Calu3 (cell line): ENCODE data around the gene CAMK1D. TPM values are rescaled to one million over a fixed set of nuclear protein-coding genes. Genes with fewer than 3 reads are reported as not detected.

ENCODE experiments used
- BruUV-seq: library from RNA; stranded (reverse); fragments of 400-500 nt; replicated peaks from 2 replicates; lab custom pipeline; 2021; lab: Mats Ljungman, UMichigan
- CTCF ChIA-PET: fragments of 300-600 bp; sonication (Branson Sonifier 250); formaldehyde crosslinking; loops from one replicate; lab custom pipeline; 2022; ENCODE audit warnings: antibody characterized with exemption; lab: Charles Lee
- DNase-seq: peaks from one replicate; pipeline ENCODE4 v3.0.0; 2022
- H3K27ac Mint-ChIP-seq: one replicate; pipeline ENCODE4 v1.8.0; 2022; ENCODE audit warnings: mixed read lengths; ENCODE audit not compliant: unreplicated experiment
- H3K27me3 Mint-ChIP-seq: one replicate; pipeline ENCODE4 v1.8.0; 2022; ENCODE audit warnings: mixed read lengths; ENCODE audit not compliant: unreplicated experiment
- H3K36me3 Mint-ChIP-seq: one replicate; pipeline ENCODE4 v1.8.0; 2022; ENCODE audit warnings: mild to moderate bottlenecking, moderate library complexity, mixed read lengths; ENCODE audit not compliant: insufficient read depth, unreplicated experiment
- H3K4me1 Mint-ChIP-seq: one replicate; pipeline ENCODE4 v1.8.0; 2022; ENCODE audit warnings: mild to moderate bottlenecking, low read depth, mixed read lengths; ENCODE audit not compliant: unreplicated experiment
- H3K4me3 Mint-ChIP-seq: one replicate; pipeline ENCODE4 v1.8.0; 2022; ENCODE audit warnings: mild to moderate bottlenecking, low read depth, moderate library complexity, mixed read lengths; ENCODE audit not compliant: unreplicated experiment
- H3K9me3 Mint-ChIP-seq: one replicate; pipeline ENCODE4 v1.8.0; 2022; ENCODE audit warnings: low read depth, mixed read lengths; ENCODE audit not compliant: unreplicated experiment
- CTCF ChIP-seq: fragments of 200-600 bp; IDR thresholded peaks from one replicate; pipeline ENCODE4 v1.8.0; 2022; ENCODE audit warnings: antibody characterized with exemption; ENCODE audit not compliant: unreplicated experiment
- intact Hi-C: fragments of 100-400 bp; cut with micrococcal nuclease; formaldehyde crosslinking; loops from one replicate; pipeline ENCODE4 v1.10.0; 2022; ENCODE audit not compliant: unreplicated experiment
- total RNA-seq: library from RNA; stranded (reverse); gene quantifications from 2 replicates; pipeline ENCODE4 v1.2.3, GENCODE V29; 2022

CAMK1D gene
- total RNA-seq, 1 experiment from 2014 or later = 2.6 TPM

- Mint-ChIP-seq H3K27me3 (peaks cover 40% of the 10 kb centered on the region), H3K4me1 (peaks cover under 1% of the 10 kb centered on the region), H3K9me3 (no peaks in the 10 kb centered on the region), H3K4me3 (no peak overlapping the region), H3K27ac (no peak overlapping the region), H3K36me3 (no peaks in the 10 kb centered on the region)
- no TSS peak for BruUV-seq
- TF ChIP-seq CTCF = no peak
- DNase-seq = no peak
- intact Hi-C loops = no loop called here
- CTCF ChIA-PET = no interaction called here
Measured at GRCh38 chr10:12465385-12466136, 116.2 kb downstream of the CAMK1D start.

- intact Hi-C loops = no loop called here
- DNase-seq = no peak
Measured at GRCh38 chr10:12466704-12467305, 117.5 kb downstream of the CAMK1D start.

GRCh38 chr10:12469345-12469744, 120.0 kb downstream of the CAMK1D start:
- no TSS peak for BruUV-seq
- intact Hi-C loops = no loop called here
- peaks cover 8% of the 10 kb centered on the region for H3K4me1 Mint-ChIP-seq
- CTCF ChIA-PET = no interaction called here
- DNase-seq = no peak
- H3K27ac Mint-ChIP-seq = no peak overlapping the region
- H3K27me3 Mint-ChIP-seq = peaks cover 41% of the 10 kb centered on the region
- no peak overlapping the region for H3K4me3 Mint-ChIP-seq
- H3K9me3 Mint-ChIP-seq = no peaks in the 10 kb centered on the region
- H3K36me3 Mint-ChIP-seq = no peaks in the 10 kb centered on the region
- no peak for TF ChIP-seq CTCF

More at GRCh38 chr10:12466704-12467305, 117.5 kb downstream of the CAMK1D start:
- Mint-ChIP-seq H3K27me3 (peaks cover 52% of the 10 kb centered on the region), H3K27ac (no peak overlapping the region), H3K36me3 (no peaks in the 10 kb centered on the region), H3K4me1 (peaks cover 8% of the 10 kb centered on the region), H3K4me3 (no peak overlapping the region), H3K9me3 (no peaks in the 10 kb centered on the region)
- BruUV-seq = no TSS peak
- CTCF ChIA-PET = no interaction called here
- TF ChIP-seq CTCF = no peak

GRCh38 chr10:12470719-12471118, 121.4 kb downstream of the CAMK1D start:
- Mint-ChIP-seq H3K4me1 (peaks cover 8% of the 10 kb centered on the region), H3K27me3 (peaks cover 46% of the 10 kb centered on the region), H3K4me3 (no peak overlapping the region), H3K36me3 (no peaks in the 10 kb centered on the region), H3K27ac (no peak overlapping the region), H3K9me3 (no peaks in the 10 kb centered on the region)
- CTCF ChIA-PET = no interaction called here
- BruUV-seq = no TSS peak
- no peak for DNase-seq
- TF ChIP-seq CTCF = no peak
- intact Hi-C loops = no loop called here
